SK-N-MC (cell line): ENCODE data around the gene TEP1.
"Not testable (repeated sequence)": the region's sequence is repeated elsewhere in the genome, so short reads cannot be mapped to it uniquely, and the experiment has no call there.

ENCODE experiments used
- DNase-seq: peaks from one replicate; pipeline ENCODE4 v3.0.0-alpha.2; 2011; ENCODE audit warnings: low read depth, low spot score
- H3K27ac ChIP-seq: fragments of 200-600 bp; sonication (generic); 2 replicates; pipeline ENCODE4 v1.5.1; 2016; ENCODE audit warnings: mixed run types
- H3K36me3 ChIP-seq: fragments of 200-600 bp; sonication (generic); 2 replicates; pipeline ENCODE4 v1.6.1; 2017; ENCODE audit warnings: antibody characterized with exemption, low read length, mixed read lengths; ENCODE audit not compliant: insufficient read depth
- H3K4me3 ChIP-seq: fragments of 200-600 bp; sonication (generic); 2 replicates; pipeline ENCODE4 v1.5.1; 2016
- H3K9ac ChIP-seq: fragments of 200-600 bp; sonication (generic); 2 replicates; pipeline ENCODE4 v1.8.0; 2017; ENCODE audit warnings: mixed run types, mixed read lengths; ENCODE audit not compliant: insufficient read length
- H3K9me3 ChIP-seq: fragments of 200-600 bp; sonication (generic); 2 replicates; pipeline ENCODE4 v1.6.1; 2017; ENCODE audit warnings: low read depth, mild to moderate bottlenecking, antibody characterized with exemption, low read length, moderate library complexity, mixed read lengths
- EZH2 ChIP-seq: fragments of 200-600 bp; sonication (generic); IDR thresholded peaks from one replicate; pipeline ENCODE4 v1.6.1; 2017; ENCODE audit warnings: antibody characterized with exemption
- FOXP2 ChIP-seq: optimal IDR thresholded peaks from 2 replicates; pipeline ENCODE3; 2011; ENCODE audit warnings: mild to moderate bottlenecking, moderate library complexity; ENCODE audit not compliant: insufficient read depth; ENCODE audit errors: extremely low read length, control extremely low read depth
- POLR2AphosphoS5 ChIP-seq: IDR thresholded peaks from 2 replicates; pipeline ENCODE4 v1.6.1; 2012; ENCODE audit warnings: mild to moderate bottlenecking, low read depth, low read length, borderline replicate concordance

Gene TEP1

DNA sequence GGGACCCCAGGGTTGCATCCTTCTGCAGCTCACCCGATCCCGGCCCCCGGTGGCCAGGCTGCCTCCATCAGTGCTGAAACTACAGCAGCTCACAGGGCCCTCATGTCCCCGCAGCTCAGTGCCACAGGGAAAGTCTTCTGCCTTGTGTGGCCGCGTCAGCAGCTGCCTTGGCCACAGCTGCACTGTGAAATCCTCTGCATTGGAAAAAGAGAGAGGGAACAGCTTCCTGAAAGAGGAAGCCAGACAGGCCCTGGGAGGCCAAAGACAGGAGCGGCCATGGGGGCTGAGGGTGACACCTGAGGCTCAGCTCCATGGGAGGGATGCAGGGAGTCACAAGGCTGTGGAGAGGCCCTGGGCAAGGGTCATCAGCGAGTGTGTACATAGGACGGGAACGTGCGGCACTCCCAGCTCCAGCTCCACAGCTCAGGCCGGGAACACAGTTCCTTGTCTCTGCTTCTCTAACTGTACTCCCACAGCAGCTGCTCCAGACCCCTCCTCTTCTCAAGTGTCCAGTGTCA is 37.2 kb downstream of the TEP1 start:
- no peak overlapping the region for H3K27ac ChIP-seq
- H3K36me3 ChIP-seq = peaks cover 4% of the 10 kb centered on the region; the same call in 1 of the 2 replicates
- no peak overlapping the region for H3K4me3 ChIP-seq
- TF ChIP-seq EZH2 = no peak
- H3K9ac ChIP-seq = no peak overlapping the region
- no peaks in the 10 kb centered on the region for H3K9me3 ChIP-seq
- no peak for DNase-seq

DNA sequence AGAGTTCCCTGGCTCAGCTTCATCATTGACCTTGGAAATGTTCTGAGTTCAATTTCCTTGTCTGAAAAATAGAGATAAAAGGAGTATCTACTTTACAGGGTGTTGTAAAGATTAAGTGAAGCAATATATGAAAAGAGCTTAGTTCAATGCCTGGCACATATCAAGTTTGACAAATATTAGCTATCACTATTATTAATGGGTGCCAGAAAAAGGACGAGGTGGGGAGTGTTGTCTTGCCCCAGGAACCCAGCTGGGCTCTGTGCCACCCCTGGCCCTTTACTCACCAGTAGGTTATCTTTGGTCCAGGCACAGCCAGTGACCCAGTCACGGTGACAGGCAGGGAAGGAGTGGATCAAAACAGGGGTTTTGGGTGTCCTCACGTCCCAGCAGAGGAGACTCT is 37.8 kb downstream of the TEP1 start:
- Histone ChIP-seq H3K4me3 (no peak overlapping the region), H3K9ac (no peak overlapping the region), H3K27ac (no peak overlapping the region), H3K36me3 (peaks cover 9% of the 10 kb centered on the region), H3K9me3 (no peaks in the 10 kb centered on the region)
- TF ChIP-seq POLR2AphosphoS5 (no peak), EZH2 (no peak)
- no peak for DNase-seq

DNA sequence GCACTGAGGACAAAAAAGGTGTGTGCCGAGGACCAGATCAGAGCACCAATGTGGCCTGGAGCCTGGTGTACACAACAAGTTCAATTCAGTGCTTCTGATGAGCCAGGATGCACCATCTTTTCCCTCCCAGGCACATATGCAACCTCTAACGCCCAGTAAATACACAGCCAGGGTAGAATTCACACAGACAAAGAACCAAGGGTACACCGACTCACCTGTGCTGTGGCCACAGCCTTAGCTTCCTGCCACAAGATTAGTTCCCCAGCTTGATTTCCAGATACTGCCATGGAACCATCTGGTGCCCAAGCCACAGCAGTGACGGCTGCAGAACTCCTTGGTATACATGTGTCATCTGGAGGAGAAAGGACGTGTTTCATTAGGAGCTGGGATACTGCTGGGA is 40.5 kb downstream of the TEP1 start:
- H3K36me3 ChIP-seq = peaks cover 15% of the 10 kb centered on the region
- DNase-seq = no peak
- no peak overlapping the region for H3K4me3 ChIP-seq
- no peak overlapping the region for H3K27ac ChIP-seq
- no peaks in the 10 kb centered on the region for H3K9me3 ChIP-seq
- TF ChIP-seq FOXP2 (no peak), EZH2 (no peak), POLR2AphosphoS5 (no peak)
- H3K9ac ChIP-seq = no peak overlapping the region

DNA sequence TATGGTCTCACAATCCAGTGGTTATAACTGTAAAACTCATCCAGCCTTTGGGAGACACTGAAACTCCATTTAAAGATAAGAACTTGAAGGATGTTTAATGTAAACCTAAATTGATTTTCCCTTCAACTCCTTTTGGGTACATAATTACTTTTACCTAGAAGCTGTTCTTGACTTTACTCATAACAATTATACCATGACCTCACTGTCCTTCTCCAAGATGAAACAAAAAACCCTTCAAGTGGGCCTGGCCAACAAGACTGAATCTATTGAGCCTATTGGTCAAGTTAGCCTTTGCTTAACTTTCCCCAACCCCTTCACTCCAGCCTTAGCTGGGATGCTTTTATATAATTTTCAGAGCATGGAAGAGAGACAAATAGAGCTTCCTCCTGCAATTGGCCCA is 47.4 kb downstream of the TEP1 start:
- no peak overlapping the region for H3K27ac ChIP-seq
- no peaks in the 10 kb centered on the region for H3K9me3 ChIP-seq
- TF ChIP-seq POLR2AphosphoS5 (no peak), EZH2 (no peak), FOXP2 (no peak)
- H3K9ac ChIP-seq = no peak overlapping the region
- DNase-seq = no peak
- no peak overlapping the region for H3K4me3 ChIP-seq
- peaks cover 9% of the 10 kb centered on the region for H3K36me3 ChIP-seq

DNA sequence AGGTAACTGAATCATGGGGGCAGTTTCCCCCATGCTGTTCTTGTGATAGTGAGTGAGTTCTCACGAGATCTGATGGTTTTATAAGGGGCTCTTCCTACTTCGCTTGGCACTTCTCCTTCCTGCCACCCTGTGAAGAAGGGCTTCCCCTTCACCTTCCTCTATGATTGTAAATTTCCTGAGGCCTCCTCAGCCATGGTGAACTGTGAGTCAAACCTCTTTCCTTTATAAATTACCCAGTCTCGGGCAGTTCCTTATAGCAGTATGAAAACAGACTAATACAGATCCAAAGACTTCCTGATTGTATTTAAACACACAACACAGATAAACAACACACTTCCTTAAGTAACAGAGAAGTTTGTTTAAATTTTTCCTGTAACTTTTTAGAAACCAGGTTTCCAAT is 54.8 kb downstream of the TEP1 start:
- H3K36me3 ChIP-seq = peaks cover 62% of the 10 kb centered on the region
- not testable (repeated sequence) for H3K9me3 ChIP-seq, H3K4me3 ChIP-seq, H3K9ac ChIP-seq, H3K27ac ChIP-seq, DNase-seq

DNA sequence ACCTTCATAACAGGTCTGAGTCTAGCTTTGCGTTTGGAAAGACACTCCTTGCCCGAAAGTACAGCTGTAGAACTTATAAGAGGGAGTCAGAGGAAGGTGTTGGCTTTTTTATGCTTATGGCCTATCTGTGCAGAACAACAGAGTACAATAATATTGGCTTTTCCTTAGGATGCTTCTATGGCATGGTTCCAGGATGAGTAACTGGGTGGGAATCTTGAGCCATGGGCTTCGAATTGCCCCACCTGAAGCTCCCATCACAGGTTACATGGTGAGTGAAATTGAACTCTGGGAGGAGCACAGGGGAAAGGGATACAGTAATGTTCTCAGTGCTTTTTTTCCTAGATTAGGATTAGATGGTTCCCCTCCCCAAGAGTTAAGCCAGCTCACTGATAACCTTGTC is 56.9 kb downstream of the TEP1 start:
- TF ChIP-seq FOXP2 = no peak
- no peak for TF ChIP-seq EZH2
- no peak for TF ChIP-seq POLR2AphosphoS5
- no peak overlapping the region for H3K9ac ChIP-seq

DNA sequence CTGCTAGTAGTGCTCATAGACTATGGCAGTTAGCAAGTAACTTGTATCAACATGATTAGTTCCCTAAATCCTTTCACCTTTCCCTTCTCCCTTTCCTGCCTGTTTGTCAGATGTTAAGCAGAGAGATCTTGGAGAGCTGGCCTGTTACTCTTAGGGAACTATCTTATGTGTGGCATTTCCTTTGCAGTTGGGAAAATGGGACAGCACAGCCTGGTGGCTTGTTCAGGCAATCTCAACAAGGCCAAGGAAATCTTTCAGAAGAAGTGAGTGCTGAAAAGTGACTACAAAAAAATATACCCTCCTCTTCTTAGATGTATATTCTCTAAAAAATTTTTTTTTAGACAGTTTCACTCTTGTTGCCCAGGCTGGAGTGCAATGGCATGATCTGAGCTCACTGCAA is 62.4 kb downstream of the TEP1 start:
- no peak for DNase-seq
- peaks cover 92% of the 10 kb centered on the region for H3K36me3 ChIP-seq

More for the DNA sequence above, 56.9 kb downstream of the TEP1 start:
- no peaks in the 10 kb centered on the region for H3K9me3 ChIP-seq
- H3K4me3 ChIP-seq = no peak overlapping the region
- H3K36me3 ChIP-seq = peaks cover 83% of the 10 kb centered on the region
- no peak overlapping the region for H3K27ac ChIP-seq
- DNase-seq = no peak

DNA sequence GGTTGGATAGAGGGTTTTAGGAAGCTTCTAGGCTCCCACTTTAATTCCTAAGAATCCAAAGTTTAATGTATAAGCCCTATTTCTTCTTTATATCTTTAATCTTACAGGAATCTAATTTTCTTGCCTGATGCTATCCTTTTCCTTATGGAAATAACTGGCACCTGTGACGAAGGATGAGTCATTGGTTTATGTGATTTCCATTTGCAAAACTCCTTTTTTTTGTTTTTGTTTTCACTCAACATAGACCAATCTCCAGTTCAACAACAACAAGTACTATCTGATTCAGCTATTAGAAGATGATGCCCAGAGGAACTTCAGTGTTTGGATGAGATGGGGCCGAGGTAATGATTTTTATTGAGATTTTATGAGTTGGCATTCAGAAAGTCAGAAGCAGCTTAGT is 63.0 kb downstream of the TEP1 start:
- no peak for DNase-seq
- H3K9ac ChIP-seq = no peak overlapping the region
- peaks cover 93% of the 10 kb centered on the region for H3K36me3 ChIP-seq
- H3K4me3 ChIP-seq = no peak overlapping the region
- TF ChIP-seq FOXP2 = no peak
- TF ChIP-seq EZH2 = no peak
- no peak for TF ChIP-seq POLR2AphosphoS5
- no peak overlapping the region for H3K27ac ChIP-seq
- no peaks in the 10 kb centered on the region for H3K9me3 ChIP-seq

More for the DNA sequence above, 62.4 kb downstream of the TEP1 start:
- Histone ChIP-seq H3K9me3 (no peaks in the 10 kb centered on the region), H3K27ac (no peak overlapping the region), H3K4me3 (no peak overlapping the region), H3K9ac (no peak overlapping the region)
- TF ChIP-seq POLR2AphosphoS5 = no peak
- no peak for TF ChIP-seq FOXP2
- no peak for TF ChIP-seq EZH2

DNA sequence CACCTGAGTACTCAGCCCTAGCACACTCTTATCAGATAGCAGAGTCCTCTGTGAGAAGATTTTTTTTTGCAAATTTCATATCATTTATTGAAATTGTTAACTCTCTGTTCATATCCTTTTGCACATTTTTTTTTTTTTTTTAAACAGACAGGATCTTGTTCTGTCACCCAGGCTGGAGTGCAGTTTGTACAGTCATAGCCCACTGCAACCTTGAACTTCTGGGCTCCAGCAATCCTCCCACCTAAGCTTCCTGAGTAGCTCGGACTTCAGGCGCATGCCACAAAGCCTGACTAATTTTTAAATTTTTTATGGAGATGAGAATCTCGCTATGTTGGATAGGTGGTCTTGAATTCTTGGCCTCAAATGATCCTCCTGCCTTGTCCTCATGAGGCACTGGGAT is 65.6 kb downstream of the TEP1 start:
- DNase-seq = no peak
- H3K4me3 ChIP-seq = no peak overlapping the region
- peaks cover 74% of the 10 kb centered on the region for H3K36me3 ChIP-seq
- no peak overlapping the region for H3K9ac ChIP-seq
- H3K27ac ChIP-seq = no peak overlapping the region
- TF ChIP-seq EZH2 (no peak), FOXP2 (no peak), POLR2AphosphoS5 (no peak)
- no peaks in the 10 kb centered on the region for H3K9me3 ChIP-seq

DNA sequence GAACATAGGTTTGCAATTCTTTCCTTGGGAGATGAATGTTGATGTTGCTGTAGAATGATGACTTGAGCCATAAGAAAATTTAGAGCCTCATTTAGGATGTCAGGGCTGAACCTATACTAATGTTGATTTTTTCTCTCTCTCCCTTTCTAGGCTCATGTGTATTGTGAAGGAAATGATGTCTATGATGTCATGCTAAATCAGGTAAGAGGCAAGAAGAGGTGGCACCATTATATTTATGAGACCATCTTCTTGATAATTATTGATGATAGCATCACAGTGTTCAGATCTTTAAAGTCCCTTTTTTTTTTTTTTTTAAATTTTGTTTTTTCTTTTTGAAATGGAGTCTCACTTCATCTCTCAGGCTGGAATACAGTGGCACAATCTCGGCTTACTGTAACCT is 66.6 kb downstream of the TEP1 start:
- H3K36me3 ChIP-seq = peaks cover 63% of the 10 kb centered on the region
- no peak overlapping the region for H3K9ac ChIP-seq
- no peaks in the 10 kb centered on the region for H3K9me3 ChIP-seq
- TF ChIP-seq FOXP2 = no peak
- TF ChIP-seq POLR2AphosphoS5 = no peak
- no peak for TF ChIP-seq EZH2
- no peak overlapping the region for H3K4me3 ChIP-seq
- DNase-seq = no peak
- H3K27ac ChIP-seq = no peak overlapping the region
